Raji (cell line): ENCODE data around the gene INPP5B.

Source experiments
- POLR2A ChIP-seq: IDR thresholded peaks from 2 replicates; pipeline ENCODE4 v1.6.1; 2011; ENCODE audit warnings: low read depth, low read length, control low read depth; ENCODE audit not compliant: insufficient read depth

Gene INPP5B

DNA sequence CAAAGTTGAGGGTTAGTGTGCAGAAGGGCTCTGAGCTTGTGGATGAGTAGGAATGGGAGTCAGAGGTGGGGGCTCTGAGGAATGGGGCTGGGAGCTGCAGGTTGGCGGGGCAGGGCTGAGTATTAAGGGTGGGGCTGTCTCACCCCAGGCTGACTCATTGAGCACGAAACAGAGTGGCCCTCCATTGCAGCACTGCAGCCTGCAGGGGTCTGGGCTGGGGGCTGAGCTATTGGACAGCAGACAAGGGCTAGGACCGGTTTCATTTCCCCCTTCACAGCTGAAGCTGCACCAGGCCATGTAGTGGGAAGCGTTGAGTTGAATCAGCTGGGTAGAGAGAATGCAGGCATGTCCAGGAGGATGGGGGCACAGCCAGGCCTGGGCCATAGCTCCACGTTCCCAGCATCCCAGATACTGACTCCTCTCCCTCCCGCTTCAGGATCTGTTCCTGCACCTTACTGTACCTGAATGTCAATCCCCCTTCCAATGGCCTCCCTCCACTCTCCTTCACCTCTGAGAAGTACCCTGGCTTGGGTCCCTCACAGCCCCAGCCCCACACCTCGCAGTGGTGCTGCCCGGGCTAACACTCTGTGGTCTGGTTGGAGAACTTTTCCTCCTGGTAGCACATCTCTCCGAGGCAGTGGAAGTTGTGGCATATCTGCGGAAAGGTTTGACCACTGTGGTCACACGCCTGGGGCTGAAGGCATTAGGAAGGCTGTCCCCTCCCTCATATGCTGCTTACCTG lies 4.4 kb upstream of the INPP5B start:
- TF ChIP-seq POLR2A = no peak

DNA sequence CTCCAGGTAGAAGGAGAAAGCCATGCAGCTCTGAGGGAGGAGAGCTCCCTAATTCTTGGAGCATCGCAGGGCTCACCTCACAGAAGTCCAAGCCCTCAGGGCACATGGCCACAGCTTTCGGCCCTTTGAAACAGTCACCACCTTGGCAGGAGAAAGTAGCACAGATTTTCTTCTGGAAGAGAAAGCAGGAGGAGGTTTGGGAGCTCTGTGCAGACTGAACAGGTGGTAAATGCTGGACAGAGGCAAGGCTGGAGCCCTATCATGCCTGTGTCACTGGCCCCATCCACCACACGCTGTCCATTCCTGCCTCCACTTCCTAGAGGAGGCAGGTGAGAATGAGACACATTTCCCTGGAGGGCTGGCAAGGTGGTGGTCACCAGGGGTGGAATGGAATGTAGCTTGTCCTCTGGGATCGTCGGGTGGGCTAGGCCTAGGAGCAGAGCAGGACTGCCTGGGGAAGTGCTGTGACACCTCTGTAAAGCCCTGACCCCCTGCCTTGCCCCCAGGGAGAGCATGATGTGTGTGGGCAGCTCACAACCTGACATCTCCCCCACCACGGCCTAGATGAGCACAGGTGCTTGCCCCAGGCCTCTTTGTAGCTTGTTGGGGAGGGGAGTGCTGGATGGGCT lies 2.8 kb upstream of the INPP5B start:
- TF ChIP-seq POLR2A = no peak

DNA sequence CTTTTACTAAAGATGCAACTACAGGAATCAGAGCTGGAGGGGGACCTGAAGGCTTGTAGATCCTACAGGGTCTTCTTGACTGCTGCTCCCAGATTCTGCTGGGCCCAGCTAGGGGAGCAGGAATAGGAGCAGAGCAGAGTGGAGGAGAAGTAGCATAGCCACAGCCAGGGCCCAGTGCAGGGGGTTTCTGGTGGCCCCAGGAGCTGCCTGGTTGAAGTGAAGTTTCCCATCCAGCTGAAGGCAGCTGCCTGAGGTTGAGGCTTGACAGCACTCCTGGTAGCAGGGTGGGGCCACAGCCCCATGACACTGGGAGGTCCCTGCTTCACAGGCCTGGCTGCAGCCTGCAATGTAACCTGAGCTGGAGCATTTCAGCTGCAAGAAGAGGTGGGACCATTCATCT lies 2.0 kb upstream of the INPP5B start:
- TF ChIP-seq POLR2A = no peak

DNA sequence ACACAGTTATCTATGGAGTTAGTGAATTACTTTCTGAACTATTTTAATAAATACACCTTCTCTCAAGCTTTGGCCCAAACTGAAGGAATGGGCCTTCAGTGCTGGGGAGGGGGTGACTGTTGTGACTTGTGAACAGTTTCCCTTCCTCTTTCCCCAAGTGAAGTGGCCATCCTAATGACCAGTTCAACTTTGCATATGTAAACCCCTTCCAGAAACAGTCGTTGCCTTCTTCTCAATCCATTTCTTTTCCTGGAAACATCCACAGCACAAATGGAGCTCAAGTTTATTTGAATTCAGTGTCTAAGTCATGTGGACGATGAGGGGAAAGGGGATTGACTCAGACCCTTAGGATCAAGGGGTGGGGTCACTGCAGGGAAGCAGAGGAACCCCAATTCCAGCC lies 1.3 kb upstream of the INPP5B start:
- no peak for TF ChIP-seq POLR2A

DNA sequence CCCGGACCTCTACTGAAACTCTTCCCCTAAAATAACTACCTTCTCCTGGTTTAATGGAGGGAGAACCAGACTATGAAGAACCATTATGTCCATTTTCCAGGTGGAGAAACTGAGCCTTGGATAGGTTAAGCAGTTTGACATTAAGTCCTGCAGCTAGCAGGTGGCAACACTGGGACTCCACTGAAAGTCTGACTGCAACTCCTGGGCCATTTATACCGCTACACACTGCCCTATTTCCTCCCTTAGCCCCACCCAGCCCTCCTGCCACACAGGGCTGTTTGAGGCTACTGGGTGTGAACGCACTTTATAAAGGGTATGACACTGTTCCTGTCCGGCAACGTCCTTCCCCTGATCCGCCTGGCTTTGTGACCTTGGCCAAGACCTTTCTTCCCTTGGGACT lies 511 bp upstream of the INPP5B start:
- TF ChIP-seq POLR2A = no peak

DNA sequence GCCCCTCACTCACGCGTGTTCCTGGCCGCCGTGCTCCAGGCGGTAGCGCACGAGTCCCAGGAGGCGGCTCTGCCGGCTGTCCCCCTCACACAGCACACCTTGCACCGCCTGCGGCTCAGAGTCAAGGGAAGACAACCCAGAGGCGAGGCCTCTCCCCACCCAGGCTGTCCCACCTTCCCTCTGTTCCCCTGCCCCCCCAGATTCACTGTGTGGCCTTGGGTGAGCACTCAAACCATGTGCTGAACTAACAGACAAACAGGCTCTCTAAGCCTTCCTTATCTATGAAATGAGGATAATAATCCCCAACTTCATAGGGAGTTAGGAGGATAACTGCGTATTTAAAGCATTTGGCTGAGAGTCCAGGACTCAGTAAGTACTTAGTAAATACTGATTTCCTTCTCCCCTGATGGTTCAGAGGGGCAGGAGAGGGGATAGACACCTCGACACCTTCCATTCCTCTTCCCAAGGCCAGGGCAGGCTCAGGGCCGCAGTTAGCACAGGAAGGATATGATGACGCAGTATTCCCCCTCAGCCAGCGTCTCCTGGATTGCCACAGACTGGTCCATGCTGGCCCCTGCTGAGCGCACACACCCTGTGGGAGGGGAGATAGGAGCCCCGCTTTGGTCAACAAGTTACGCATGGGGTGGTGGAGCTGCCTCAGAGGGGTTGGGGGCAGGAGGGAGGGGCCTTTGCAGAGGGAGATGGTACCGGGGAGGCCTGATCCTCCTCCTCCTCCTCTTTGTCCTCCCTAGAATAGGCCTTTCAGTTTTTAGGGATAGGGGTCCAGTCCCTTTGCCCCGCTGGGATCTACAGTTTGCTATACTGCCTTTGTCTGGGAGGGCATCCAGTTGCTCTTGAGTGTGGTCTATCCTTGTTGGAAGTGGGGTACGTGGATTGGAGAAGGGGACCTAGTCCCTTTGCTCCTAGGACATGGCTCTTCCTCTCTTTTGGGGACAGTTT lies 830 bp downstream of the INPP5B start:
- TF ChIP-seq POLR2A = no peak

DNA sequence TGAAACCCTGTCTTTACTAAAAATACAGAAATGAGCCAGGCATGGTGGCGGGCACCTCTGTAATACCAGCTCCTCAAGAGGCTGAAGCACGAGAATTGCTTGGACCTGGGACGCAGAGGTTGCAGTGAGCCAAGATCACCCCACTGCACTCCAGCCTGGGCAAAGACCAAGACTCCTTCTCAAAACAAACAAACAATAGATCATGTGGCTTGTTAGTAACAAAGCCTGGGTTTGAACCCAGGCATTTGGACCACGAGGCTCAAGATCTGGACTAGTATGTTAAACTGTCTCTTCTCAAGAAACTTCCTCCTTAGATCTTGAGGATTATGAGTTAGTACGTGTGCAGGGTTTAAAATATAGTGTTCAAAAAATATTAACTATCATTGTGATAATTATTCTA lies 1.6 kb downstream of the INPP5B start:
- no peak for TF ChIP-seq POLR2A

DNA sequence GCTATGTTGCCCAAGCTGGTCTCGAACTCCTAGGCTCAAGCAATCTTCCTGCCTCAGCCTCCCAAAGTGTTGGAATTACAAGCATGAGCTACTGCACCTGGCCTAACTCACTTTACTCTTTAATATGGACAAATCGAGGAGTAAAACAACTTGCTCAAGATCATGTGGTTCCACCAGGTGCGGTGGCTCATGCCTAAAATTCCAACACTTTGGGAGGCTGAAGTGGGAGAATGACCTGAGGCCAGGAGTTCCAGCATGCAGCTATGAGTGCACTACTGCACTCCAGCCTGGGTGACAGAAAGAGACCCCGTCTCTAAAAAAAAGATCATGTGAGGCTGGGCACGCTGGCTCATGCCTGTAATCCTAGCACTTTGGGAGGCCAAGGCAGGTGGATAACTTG lies 2.0 kb downstream of the INPP5B start:
- TF ChIP-seq POLR2A = no peak

DNA sequence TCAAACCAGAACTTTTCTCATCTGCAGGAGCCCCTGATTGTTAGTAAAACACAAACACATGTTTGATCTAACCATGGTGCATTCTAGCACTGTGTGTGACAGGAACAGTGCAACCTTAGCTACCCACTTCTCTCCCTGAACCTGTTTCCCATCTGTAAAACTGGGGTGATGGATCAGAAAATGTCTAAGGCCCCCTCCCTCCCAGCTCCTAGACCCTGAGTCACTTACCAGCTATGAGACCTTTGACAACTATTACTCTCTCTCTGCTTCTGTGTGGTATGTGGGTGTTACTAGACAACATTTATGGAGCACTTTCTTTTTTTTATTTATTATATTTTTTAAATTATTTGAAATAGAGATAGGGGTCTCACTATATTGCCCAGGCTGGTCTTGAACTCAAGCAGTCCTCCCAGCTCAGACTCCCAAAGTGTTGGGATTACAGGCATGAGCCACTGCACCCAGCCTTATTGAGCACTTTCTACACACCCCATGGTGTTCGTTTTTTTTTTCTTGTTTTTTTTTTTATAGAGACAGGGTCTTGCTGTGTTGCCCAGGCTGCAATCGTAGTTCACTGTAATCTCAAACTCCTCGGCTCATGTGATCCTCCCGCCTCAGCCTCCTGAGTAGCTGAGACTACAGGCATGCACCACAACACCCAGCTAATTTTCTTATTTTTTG lies 2.6 kb downstream of the INPP5B start:
- TF ChIP-seq POLR2A = no peak

DNA sequence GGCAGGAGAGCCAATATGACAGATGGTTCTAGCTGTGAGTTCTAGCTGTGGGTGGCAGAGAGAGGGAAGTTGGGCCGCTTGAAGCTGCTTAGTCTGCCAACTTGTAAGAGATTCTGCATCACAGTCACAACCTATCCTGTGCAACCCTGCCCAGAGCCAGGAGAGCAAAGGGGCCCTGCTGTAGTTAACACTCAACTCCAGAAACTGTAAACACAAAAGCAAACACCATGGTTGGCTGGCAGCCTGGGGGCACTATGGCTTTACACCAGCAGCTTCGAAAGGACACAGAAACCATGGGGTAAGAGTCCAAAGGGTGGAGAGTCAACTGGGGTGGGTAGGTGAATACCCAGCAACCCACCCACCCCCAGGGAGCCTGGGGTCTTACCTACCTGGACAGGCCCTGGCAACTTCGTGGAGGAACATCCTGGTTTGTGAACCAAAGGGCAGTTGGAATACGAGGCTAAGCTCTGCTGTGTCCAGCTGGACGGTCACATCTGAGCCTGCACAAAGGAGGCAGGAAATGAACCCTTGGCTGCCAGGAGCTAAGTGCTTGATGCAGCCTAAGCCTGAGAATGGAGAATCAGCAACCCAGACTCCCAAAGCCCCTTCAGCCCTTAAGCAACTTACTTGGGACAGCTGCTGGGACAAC lies 6.4 kb downstream of the INPP5B start:
- TF ChIP-seq POLR2A = no peak

DNA sequence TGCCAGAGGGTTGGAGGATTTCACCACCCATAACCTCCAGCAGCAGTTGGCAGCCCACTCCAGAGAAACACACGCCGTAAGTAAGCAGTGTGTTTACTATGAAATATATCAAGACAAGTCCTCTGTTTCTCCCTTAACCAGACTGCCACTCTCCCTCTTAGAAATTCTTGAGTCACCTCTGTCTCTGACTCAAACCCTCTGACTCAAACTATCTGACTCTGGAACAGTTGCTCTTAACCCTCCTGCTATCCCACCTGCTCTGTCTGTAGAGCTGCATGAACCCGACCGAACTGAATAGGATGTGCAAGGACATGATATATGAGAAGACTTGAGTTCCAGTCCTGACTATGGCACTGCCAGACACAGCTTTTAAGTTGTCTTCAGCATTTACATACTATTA lies 14.1 kb downstream of the INPP5B start:
- no peak for TF ChIP-seq POLR2A

DNA sequence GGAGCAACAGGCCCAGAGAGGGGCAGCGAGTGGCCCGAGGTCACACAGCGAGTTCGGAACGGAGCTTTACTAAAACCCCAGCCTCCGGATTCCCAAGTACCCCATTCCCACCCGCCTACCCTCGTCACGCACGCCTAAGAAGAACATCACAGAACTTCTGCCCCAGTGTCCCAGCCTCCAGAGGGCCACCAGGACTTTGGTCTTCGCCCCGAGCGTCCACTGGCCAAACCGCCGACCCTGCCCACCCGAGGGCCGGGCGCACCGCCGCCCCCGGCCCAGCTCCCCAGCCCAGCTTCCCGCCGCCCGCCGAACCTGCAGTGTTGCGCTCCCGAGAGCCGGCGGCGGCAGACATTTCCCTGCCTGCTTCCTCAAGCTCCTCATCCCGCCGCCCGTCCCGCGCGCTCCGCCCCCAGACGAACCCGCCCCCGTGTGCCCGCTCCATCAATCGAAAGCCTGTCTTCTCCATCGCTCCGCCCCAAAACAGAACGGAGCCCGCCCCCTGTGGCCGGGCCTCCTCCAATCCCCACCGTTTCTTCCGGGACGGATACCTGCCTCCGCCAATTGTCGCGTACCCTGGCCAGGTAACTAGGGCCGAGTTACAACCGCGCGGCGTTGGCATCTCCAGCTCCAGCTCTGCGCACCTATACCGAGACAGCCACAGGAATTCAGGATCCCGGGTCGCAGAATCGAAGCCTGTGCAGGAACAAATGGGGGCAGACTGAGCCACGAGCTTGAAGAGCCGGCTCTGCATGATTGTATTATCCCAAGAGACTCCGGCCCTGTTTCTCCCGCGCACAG lies 15.3 kb downstream of the INPP5B start:
- peak; percentile 61 for TF ChIP-seq POLR2A

DNA sequence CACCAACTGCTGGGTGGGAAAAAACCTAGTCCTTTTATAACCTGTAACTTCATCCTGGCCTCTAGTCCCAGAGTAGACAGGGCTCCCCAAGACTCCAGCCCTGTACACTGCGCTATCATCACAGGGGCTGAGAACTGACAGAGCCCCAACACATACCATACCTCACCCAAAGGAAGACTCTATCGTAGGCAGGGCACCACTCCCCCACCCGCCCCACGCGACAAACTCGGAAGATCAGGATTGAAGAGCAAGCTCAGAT lies 15.8 kb downstream of the INPP5B start:
- no peak for TF ChIP-seq POLR2A

DNA sequence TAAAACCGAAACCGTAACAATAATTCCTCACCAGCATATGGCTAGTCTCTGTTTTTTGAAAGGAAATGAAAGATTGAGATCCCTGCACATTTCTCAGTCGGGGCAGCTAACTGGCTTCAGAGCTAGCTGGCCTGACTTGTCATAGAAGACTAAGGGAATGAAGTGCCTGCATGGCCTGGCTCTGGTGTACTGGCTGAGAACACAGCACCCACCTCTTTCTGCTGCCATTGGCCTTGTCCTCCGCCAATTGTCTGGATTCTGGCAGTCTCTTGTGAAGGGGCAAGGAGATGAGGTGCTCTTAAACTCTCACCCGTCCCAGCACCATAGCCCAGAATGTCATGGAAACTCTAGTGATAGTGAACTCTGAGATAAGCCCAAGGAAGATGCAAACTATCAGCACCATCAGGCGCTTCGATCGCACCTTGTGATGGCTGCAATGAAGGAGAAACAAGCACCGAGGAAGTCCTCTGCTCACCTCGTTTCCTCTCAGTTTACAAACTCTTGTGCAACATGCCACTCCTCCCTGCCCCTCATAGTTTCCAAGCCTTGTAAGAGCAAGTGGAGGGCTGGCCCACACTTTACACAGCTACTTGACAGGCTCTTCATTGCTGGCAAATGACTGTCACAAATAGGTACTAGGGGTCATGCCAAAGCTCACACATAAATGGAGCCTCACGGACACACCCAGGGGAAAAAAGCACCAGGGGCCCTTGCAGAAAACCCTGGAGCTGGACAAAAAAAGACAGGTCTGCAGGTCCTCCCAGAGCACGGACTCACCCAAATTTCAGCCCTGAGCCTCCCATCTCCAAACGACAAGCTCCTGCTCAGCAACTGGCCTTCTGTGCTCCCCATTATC lies 16.4 kb downstream of the INPP5B start:
- TF ChIP-seq POLR2A = no peak
